HCT116 (cell line): ENCODE measurements around the gene POU5F1.

Experiments
- JUND ChIP-seq: IDR thresholded peaks from 2 replicates; pipeline ENCODE4 v1.6.1; 2012
- POLR2AphosphoS5 ChIP-seq: IDR thresholded peaks from 2 replicates; pipeline ENCODE4 v1.6.1; 2011; ENCODE audit warnings: mild to moderate bottlenecking, low read depth, low read length, moderate library complexity
- RAD21 ChIP-seq: IDR thresholded peaks from 2 replicates; pipeline ENCODE4 v1.6.1; 2012; ENCODE audit warnings: low read depth, mild to moderate bottlenecking
- TF ChIP-seq, protein P1 (sequence below): IDR thresholded peaks from 2 replicates; pipeline ENCODE4 v1.6.1; 2012
- TF ChIP-seq, protein P2 (sequence below), 3 experiments: fragments of 200-600 bp in 1 of 3; sonication (generic) in 1 of 3; IDR thresholded peaks in 2 of 3; conservative IDR thresholded peaks in 1 of 3; 2 replicates each; pipeline ENCODE4 v1.5.1; 2012 to 2017; ENCODE audit warnings: low read depth in 2 of 3, low read length in 2 of 3, antibody characterized with exemption in 1 of 3, borderline replicate concordance in 1 of 3, control low read depth in 1 of 3, mild to moderate bottlenecking in 1 of 3, mixed read lengths in 1 of 3, mixed run types in 1 of 3, moderate library complexity in 1 of 3; ENCODE audit not compliant: insufficient read depth in 1 of 3

DNA sequence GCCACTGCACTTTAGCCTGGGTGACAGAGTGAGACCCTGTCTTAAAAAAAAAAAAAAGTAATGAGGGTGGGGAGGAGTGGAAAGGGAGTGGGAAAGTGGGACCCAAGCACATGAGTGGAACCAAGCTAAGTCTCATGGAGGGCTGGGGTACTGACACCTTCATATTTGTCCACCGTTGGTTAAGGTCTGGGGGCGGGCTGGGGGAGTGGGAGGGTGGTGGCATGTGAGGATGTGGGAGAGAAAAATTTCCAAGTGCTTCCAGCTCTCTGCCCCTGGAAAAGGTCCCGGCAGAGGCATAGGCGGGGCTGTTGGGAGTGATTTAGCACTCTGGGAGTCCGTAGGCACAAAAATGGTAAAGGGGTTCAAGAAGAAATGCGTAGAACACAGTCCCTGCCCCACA lies 37.7 kb downstream of the POU5F1 start:
- TF ChIP-seq, protein P1, sequence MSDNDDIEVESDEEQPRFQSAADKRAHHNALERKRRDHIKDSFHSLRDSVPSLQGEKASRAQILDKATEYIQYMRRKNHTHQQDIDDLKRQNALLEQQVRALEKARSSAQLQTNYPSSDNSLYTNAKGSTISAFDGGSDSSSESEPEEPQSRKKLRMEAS: no peak
- TF ChIP-seq JUND (no peak), RAD21 (no peak), POLR2AphosphoS5 (no peak)
- TF ChIP-seq, protein P2, sequence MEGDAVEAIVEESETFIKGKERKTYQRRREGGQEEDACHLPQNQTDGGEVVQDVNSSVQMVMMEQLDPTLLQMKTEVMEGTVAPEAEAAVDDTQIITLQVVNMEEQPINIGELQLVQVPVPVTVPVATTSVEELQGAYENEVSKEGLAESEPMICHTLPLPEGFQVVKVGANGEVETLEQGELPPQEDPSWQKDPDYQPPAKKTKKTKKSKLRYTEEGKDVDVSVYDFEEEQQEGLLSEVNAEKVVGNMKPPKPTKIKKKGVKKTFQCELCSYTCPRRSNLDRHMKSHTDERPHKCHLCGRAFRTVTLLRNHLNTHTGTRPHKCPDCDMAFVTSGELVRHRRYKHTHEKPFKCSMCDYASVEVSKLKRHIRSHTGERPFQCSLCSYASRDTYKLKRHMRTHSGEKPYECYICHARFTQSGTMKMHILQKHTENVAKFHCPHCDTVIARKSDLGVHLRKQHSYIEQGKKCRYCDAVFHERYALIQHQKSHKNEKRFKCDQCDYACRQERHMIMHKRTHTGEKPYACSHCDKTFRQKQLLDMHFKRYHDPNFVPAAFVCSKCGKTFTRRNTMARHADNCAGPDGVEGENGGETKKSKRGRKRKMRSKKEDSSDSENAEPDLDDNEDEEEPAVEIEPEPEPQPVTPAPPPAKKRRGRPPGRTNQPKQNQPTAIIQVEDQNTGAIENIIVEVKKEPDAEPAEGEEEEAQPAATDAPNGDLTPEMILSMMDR (IDR thresholded peaks at IDR 0.05 in 2 of 3, conservative IDR thresholded peaks at IDR 0.05 in 1 of 3; ENCODE audit: borderline replicate concordance in 1 of 3, insufficient read depth in 1 of 3, low read depth in 2 of 3, low read length in 2 of 3): no peak
